ENCODE measurements around the gene FUT9.

DNA sequence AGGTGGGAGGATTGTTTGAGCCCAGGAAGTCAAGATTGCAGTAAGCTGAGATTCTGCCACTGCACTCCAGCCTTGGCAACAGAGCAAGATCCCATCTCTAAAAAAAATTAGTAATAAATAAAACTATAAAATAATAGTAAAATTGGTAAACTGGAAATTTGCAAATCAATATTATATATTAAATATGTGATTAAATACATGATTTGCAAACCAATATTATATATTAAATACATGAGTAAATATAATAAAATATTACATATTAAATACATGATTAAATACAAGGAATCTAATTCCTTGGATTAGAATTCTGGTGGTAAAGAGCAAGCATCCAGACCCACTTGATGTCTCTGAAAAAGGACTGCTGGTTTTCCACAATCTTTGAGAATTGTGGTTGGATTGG, 35.8 kb downstream of the FUT9 start:
- TF ChIP-seq RFX5 (IDR thresholded peaks at IDR 0.05; ENCODE audit: low read depth, low read length): no peak
- no peak for TF ChIP-seq CREB1 (IDR thresholded peaks at IDR 0.05)
- no peak for TF ChIP-seq CREB1 (CRISPR knock-in tag; IDR thresholded peaks at IDR 0.05)
- TF ChIP-seq, protein P1, sequence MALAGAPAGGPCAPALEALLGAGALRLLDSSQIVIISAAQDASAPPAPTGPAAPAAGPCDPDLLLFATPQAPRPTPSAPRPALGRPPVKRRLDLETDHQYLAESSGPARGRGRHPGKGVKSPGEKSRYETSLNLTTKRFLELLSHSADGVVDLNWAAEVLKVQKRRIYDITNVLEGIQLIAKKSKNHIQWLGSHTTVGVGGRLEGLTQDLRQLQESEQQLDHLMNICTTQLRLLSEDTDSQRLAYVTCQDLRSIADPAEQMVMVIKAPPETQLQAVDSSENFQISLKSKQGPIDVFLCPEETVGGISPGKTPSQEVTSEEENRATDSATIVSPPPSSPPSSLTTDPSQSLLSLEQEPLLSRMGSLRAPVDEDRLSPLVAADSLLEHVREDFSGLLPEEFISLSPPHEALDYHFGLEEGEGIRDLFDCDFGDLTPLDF (CRISPR knock-in tag; IDR thresholded peaks at IDR 0.05): no peak
- no peak for TF ChIP-seq REL (CRISPR knock-in tag; conservative IDR thresholded peaks at IDR 0.05)
